Endothelial cell of umbilical vein (primary cell): ENCODE data around the gene INHA.

Experiments used
- EZH2 ChIP-seq: IDR thresholded peaks from 2 replicates; pipeline ENCODE4 v1.6.1; 2012; ENCODE audit warnings: borderline replicate concordance, low read depth, mild to moderate bottlenecking, moderate library complexity, low read length, inconsistent platforms; ENCODE audit not compliant: severe bottlenecking
- GATA2 ChIP-seq: IDR thresholded peaks from 2 replicates; pipeline ENCODE4 v1.7.0; 2011; ENCODE audit warnings: low read depth, mild to moderate bottlenecking, moderate library complexity, mixed read lengths, low read length; ENCODE audit not compliant: insufficient read length, insufficient read depth
- JUN ChIP-seq: IDR thresholded peaks from 2 replicates; pipeline ENCODE4 v1.6.1; 2011; ENCODE audit warnings: borderline replicate concordance, low read depth; ENCODE audit not compliant: insufficient read length, insufficient read depth
- POLR2A ChIP-seq: IDR thresholded peaks from 2 replicates; pipeline ENCODE4 v1.6.1; 2012; ENCODE audit warnings: low read depth, mild to moderate bottlenecking, control low read depth, low read length
- TF ChIP-seq, protein P1 (sequence below), 2 donors: IDR thresholded peaks; 1 replicate in 1 of 2; 2 replicates in 1 of 2; pipeline ENCODE4 v1.5.1; 2011; ENCODE audit warnings: low read length in 2 of 2, mild to moderate bottlenecking in 2 of 2, moderate library complexity in 2 of 2, control low read depth in 1 of 2, inconsistent platforms in 1 of 2, low read depth in 1 of 2; ENCODE audit not compliant: insufficient read depth in 1 of 2; ENCODE audit errors: extremely low read depth in 1 of 2
- TF ChIP-seq, protein P2 (sequence below): IDR thresholded peaks from 2 replicates; pipeline ENCODE4 v1.6.1; 2011; ENCODE audit not compliant: insufficient read depth, insufficient read length

DNA sequence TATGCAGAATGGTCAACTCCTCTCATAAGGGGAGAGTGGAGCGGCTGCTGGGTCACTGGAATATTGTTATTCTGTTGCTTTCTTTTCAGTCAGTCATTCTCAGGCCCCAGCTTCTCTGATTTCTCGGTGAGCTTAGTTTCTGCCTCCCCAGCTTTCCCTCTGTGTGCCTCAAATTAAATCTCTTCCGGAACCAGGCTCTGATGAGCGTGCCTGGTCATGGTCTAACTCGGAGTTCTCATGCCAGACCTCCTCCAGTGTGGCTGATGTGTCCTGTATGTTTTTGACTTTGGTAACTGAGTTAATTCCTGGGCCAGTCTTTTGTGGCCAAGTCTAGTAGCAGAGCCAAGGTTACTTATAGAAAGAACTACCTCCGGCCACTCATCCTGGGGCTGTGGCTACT lies 20.6 kb downstream of the INHA start:
- TF ChIP-seq POLR2A (no peak), EZH2 (no peak), JUN (no peak), GATA2 (no peak)
- TF ChIP-seq, protein P1, sequence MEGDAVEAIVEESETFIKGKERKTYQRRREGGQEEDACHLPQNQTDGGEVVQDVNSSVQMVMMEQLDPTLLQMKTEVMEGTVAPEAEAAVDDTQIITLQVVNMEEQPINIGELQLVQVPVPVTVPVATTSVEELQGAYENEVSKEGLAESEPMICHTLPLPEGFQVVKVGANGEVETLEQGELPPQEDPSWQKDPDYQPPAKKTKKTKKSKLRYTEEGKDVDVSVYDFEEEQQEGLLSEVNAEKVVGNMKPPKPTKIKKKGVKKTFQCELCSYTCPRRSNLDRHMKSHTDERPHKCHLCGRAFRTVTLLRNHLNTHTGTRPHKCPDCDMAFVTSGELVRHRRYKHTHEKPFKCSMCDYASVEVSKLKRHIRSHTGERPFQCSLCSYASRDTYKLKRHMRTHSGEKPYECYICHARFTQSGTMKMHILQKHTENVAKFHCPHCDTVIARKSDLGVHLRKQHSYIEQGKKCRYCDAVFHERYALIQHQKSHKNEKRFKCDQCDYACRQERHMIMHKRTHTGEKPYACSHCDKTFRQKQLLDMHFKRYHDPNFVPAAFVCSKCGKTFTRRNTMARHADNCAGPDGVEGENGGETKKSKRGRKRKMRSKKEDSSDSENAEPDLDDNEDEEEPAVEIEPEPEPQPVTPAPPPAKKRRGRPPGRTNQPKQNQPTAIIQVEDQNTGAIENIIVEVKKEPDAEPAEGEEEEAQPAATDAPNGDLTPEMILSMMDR (IDR thresholded peaks at IDR 0.05; ENCODE audit: extremely low read depth in 1 of 2, insufficient read depth in 1 of 2, low read depth in 1 of 2, low read length in 2 of 2): no peak
- TF ChIP-seq, protein P2, sequence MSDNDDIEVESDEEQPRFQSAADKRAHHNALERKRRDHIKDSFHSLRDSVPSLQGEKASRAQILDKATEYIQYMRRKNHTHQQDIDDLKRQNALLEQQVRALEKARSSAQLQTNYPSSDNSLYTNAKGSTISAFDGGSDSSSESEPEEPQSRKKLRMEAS: no peak
